HCT116 (cell line): Measurements from ENCODE around the gene DCLRE1C. TPM values are rescaled to one million over a fixed set of nuclear protein-coding genes. Genes with fewer than 3 reads are reported as not detected.

ENCODE experiments used
- ATAC-seq: fragments of 200-7000 bp; cut with Tn5 transposase; 2 replicates; pipeline ENCODE4 v1.9.1; 2020; ENCODE audit warnings: mild to moderate bottlenecking, moderate library complexity
- BruUV-seq: library from RNA; stranded (reverse); fragments of 400-500 nt; replicated peaks from 2 replicates; lab custom pipeline; 2021; lab: Mats Ljungman, UMichigan
- CTCF ChIA-PET: fragments of 300-600 bp; sonication (Branson Sonifier 250); formaldehyde crosslinking; loops from one replicate; lab custom pipeline; 2021; ENCODE audit warnings: antibody characterized with exemption; lab: Charles Lee
- POLR2A ChIA-PET: fragments of 300-600, 350-600 bp; sonication (Branson Sonifier 250); formaldehyde crosslinking; loops from one replicate; lab custom pipeline; 2021; ENCODE audit warnings: antibody characterized with exemption; lab: Charles Lee
- RAD21 ChIA-PET, 2 experiments: fragments of 300-600 bp; sonication (Branson Sonifier 250); formaldehyde crosslinking; loops; one replicate each; lab custom pipeline; 2023; ENCODE audit warnings: low total read pairs in 2 of 2; ENCODE audit not compliant: uncharacterized antibody in 2 of 2, unreplicated experiment in 2 of 2, low non-redundant PET in 1 of 2; lab: Charles Lee
- DNase-seq: peaks from one replicate; pipeline ENCODE4 v3.0.0-alpha.2; 2010; ENCODE audit warnings: low read depth, low spot score
- H2AFZ ChIP-seq: fragments of 200-600 bp; shearing (Covaris generic), sonication (generic); 2 replicates; pipeline ENCODE4 v1.6.1; 2017; ENCODE audit warnings: low read depth, mixed run types, mixed read lengths, antibody characterized with exemption, low read length; ENCODE audit not compliant: poor library complexity, severe bottlenecking
- H3K27ac ChIP-seq: 2 replicates; pipeline ENCODE4 v1.5.1; 2012; ENCODE audit warnings: low read depth, low read length
- H3K27me3 ChIP-seq: fragments of 200-600 bp; sonication (generic); 2 replicates; pipeline ENCODE4 v1.6.1; 2016; ENCODE audit warnings: mixed run types, low read length, mixed read lengths; ENCODE audit not compliant: insufficient read depth
- H3K36me3 ChIP-seq, 2 experiments: fragments of 200-500 bp in 1 of 2; fragments of 200-600 bp in 1 of 2; sonication (Bioruptor generic) in 1 of 2; sonication (generic) in 1 of 2; 2 replicates each; pipeline versions ENCODE4 v1.5.1 to v1.6.1; 2014 to 2016; ENCODE audit warnings: low read length in 2 of 2, inconsistent platforms in 1 of 2, mixed read lengths in 1 of 2, mixed run types in 1 of 2; ENCODE audit not compliant: insufficient read depth in 2 of 2, control insufficient read depth in 1 of 2
- H3K4me1 ChIP-seq, 2 experiments: fragments of 200-600 bp in 1 of 2; sonication (generic) in 1 of 2; 2 replicates each; pipeline versions ENCODE4 v1.5.1 to v1.6.1; 2012 to 2017; ENCODE audit warnings: low read length in 2 of 2, inconsistent platforms in 1 of 2, mild to moderate bottlenecking in 1 of 2, mixed read lengths in 1 of 2, mixed run types in 1 of 2, moderate library complexity in 1 of 2; ENCODE audit not compliant: insufficient read depth in 2 of 2, control insufficient read depth in 1 of 2
- H3K4me2 ChIP-seq: fragments of 200-600 bp; sonication (generic); 2 replicates; pipeline ENCODE4 v1.6.1; 2017; ENCODE audit warnings: mixed run types, low read length, mixed read lengths
- H3K4me3 ChIP-seq, 2 experiments: fragments of 200-600 bp in 1 of 2; sonication (generic) in 1 of 2; replicated peaks in 1 of 2; 2 replicates each; pipeline ENCODE4 v1.5.1; 2011 to 2016; ENCODE audit warnings: low read length in 2 of 2, control low read depth in 1 of 2, low read depth in 1 of 2, mild to moderate bottlenecking in 1 of 2, mixed read lengths in 1 of 2, mixed run types in 1 of 2
- H3K79me2 ChIP-seq: fragments of 200-600 bp; sonication (generic); 2 replicates; pipeline ENCODE4 v1.6.1; 2017; ENCODE audit warnings: mild to moderate bottlenecking, mixed run types, low read length, moderate library complexity, mixed read lengths; ENCODE audit not compliant: insufficient read depth
- H3K9ac ChIP-seq: fragments of 200-600 bp; sonication (generic); 2 replicates; pipeline ENCODE4 v1.6.1; 2016; ENCODE audit warnings: low read length, mixed read lengths
- H3K9me2 ChIP-seq: fragments of 200-600 bp; sonication (generic), shearing (Covaris generic); 2 replicates; pipeline ENCODE4 v1.6.1; 2017; ENCODE audit warnings: mixed run types, mild to moderate bottlenecking, moderate library complexity; ENCODE audit not compliant: insufficient read depth
- H3K9me3 ChIP-seq, 2 experiments: fragments of 200-500 bp in 1 of 2; fragments of 200-600 bp in 1 of 2; sonication (Bioruptor generic) in 1 of 2; sonication (generic) in 1 of 2; 2 replicates each; pipeline ENCODE4 v1.6.1; 2014 to 2017; ENCODE audit warnings: low read length in 2 of 2, mixed read lengths in 2 of 2, inconsistent platforms in 1 of 2, low read depth in 1 of 2, mild to moderate bottlenecking in 1 of 2, mixed run types in 1 of 2, moderate library complexity in 1 of 2; ENCODE audit not compliant: control insufficient read depth in 1 of 2, insufficient read depth in 1 of 2
- H4K20me1 ChIP-seq: fragments of 200-600 bp; sonication (generic), shearing (Covaris generic); 2 replicates; pipeline ENCODE4 v1.6.1; 2017; ENCODE audit warnings: mixed run types, mild to moderate bottlenecking, moderate library complexity; ENCODE audit not compliant: insufficient read depth
- ATF3 ChIP-seq: IDR thresholded peaks from 2 replicates; pipeline ENCODE4 v1.6.1; 2012
- CBX3 ChIP-seq: IDR thresholded peaks from 2 replicates; pipeline ENCODE4 v1.6.1; 2012; ENCODE audit warnings: low read depth
- CEBPB ChIP-seq: IDR thresholded peaks from 2 replicates; pipeline ENCODE4 v1.6.1; 2012; ENCODE audit warnings: low read depth
- ELF1 ChIP-seq: IDR thresholded peaks from 2 replicates; pipeline ENCODE4 v1.6.1; 2012; ENCODE audit warnings: low read depth, borderline replicate concordance
- EZH2 ChIP-seq: fragments of 200-600 bp; sonication (generic); IDR thresholded peaks from 2 replicates; pipeline ENCODE4 v1.6.1; 2017; ENCODE audit warnings: antibody characterized with exemption, mixed run types
- EZH2phosphoT487 ChIP-seq: fragments of 200-600 bp; IDR thresholded peaks from 2 replicates; pipeline ENCODE4 v1.6.1; 2018; ENCODE audit warnings: antibody characterized with exemption, borderline replicate concordance
- FOSL1 ChIP-seq: IDR thresholded peaks from 2 replicates; pipeline ENCODE4 v1.6.1; 2012; ENCODE audit warnings: low read depth
- POLR2AphosphoS5 ChIP-seq: IDR thresholded peaks from 2 replicates; pipeline ENCODE4 v1.6.1; 2011; ENCODE audit warnings: mild to moderate bottlenecking, low read depth, low read length, moderate library complexity
- SIN3A ChIP-seq: IDR thresholded peaks from 2 replicates; pipeline ENCODE4 v1.6.1; 2012; ENCODE audit warnings: low read depth
- SP1 ChIP-seq: IDR thresholded peaks from 2 replicates; pipeline ENCODE4 v1.6.1; 2012; ENCODE audit warnings: low read depth
- SRF ChIP-seq: IDR thresholded peaks from 2 replicates; pipeline ENCODE4 v1.6.1; 2012; ENCODE audit warnings: low read depth
- TCF7L2 ChIP-seq: IDR thresholded peaks from 2 replicates; pipeline ENCODE4 v1.7.0; 2011; ENCODE audit warnings: borderline replicate concordance, inconsistent platforms; ENCODE audit not compliant: insufficient read depth, insufficient read length; ENCODE audit errors: extremely low read depth
- ZBTB33 ChIP-seq: IDR thresholded peaks from 2 replicates; pipeline ENCODE4 v1.6.1; 2011; ENCODE audit warnings: mild to moderate bottlenecking, low read length, moderate library complexity; ENCODE audit not compliant: insufficient replicate concordance; ENCODE audit errors: extremely low read depth
- ZFX ChIP-seq: fragments of 450-650 bp; IDR thresholded peaks from 2 replicates; pipeline ENCODE4 v1.6.1; 2017
- ZNF274 ChIP-seq: fragments of 200-500 bp; sonication (Bioruptor generic); IDR thresholded peaks from 2 replicates; pipeline ENCODE4 v1.6.1; 2014; ENCODE audit warnings: mild to moderate bottlenecking, low read depth, low read length, inconsistent platforms
- intact Hi-C: fragments of 100-400 bp; cut with micrococcal nuclease; formaldehyde crosslinking; loops from 2 replicates; pipeline ENCODE4 v1.10.0; 2022
- total RNA-seq: library from RNA; stranded (reverse); gene quantifications from one replicate; pipeline ENCODE4 v1.2.1, GENCODE V29; 2021; ENCODE audit not compliant: unreplicated experiment
- TF ChIP-seq, protein P1 (sequence below), 3 experiments: fragments of 200-600 bp in 1 of 3; sonication (generic) in 1 of 3; IDR thresholded peaks in 2 of 3; conservative IDR thresholded peaks in 1 of 3; 2 replicates each; pipeline ENCODE4 v1.5.1; 2012 to 2017; ENCODE audit warnings: low read depth in 2 of 3, low read length in 2 of 3, antibody characterized with exemption in 1 of 3, borderline replicate concordance in 1 of 3, control low read depth in 1 of 3, mild to moderate bottlenecking in 1 of 3, mixed read lengths in 1 of 3, mixed run types in 1 of 3, moderate library complexity in 1 of 3; ENCODE audit not compliant: insufficient read depth in 1 of 3

Gene DCLRE1C
- total RNA-seq, 1 experiment from 2014 or later: 14.5 TPM

- POLR2A ChIA-PET: interaction anchor here (1.0 kb wide), 1 partner anchor 10 kb away, joined by 3 read pairs; the partner anchor contains the start of gene MEIG1
- H3K9ac ChIP-seq: no peak overlapping the region
- no peaks in the 10 kb centered on the region for H3K9me3 ChIP-seq
- peaks cover 75% of the 10 kb centered on the region for H3K79me2 ChIP-seq
- no peak overlapping the region for H3K4me2 ChIP-seq
- H3K9me2 ChIP-seq: no peaks in the 10 kb centered on the region
- no TSS peak for BruUV-seq
- no peaks in the 10 kb centered on the region for H4K20me1 ChIP-seq
- H3K36me3 ChIP-seq: peaks cover 15 to 33% of the 10 kb centered on the region in 2 experiments
- H3K4me1 ChIP-seq: peaks cover 4 to 9% of the 10 kb centered on the region in 2 experiments
- no peak overlapping the region for H2AFZ ChIP-seq
- H3K27me3 ChIP-seq: no peaks in the 10 kb centered on the region
- ATAC-seq: no peak
- no peak for TF ChIP-seq EZH2
- no peak for TF ChIP-seq SRF
- TF ChIP-seq SP1: no peak
- TF ChIP-seq POLR2AphosphoS5: no peak
- no peak for TF ChIP-seq ELF1
- TF ChIP-seq FOSL1: no peak
- no peak for TF ChIP-seq EZH2phosphoT487
- no peak for TF ChIP-seq ZNF274
- TF ChIP-seq CBX3: no peak
- TF ChIP-seq ATF3: no peak
- no peak for TF ChIP-seq CEBPB
- no peak for TF ChIP-seq ZFX
- TF ChIP-seq, protein P1, sequence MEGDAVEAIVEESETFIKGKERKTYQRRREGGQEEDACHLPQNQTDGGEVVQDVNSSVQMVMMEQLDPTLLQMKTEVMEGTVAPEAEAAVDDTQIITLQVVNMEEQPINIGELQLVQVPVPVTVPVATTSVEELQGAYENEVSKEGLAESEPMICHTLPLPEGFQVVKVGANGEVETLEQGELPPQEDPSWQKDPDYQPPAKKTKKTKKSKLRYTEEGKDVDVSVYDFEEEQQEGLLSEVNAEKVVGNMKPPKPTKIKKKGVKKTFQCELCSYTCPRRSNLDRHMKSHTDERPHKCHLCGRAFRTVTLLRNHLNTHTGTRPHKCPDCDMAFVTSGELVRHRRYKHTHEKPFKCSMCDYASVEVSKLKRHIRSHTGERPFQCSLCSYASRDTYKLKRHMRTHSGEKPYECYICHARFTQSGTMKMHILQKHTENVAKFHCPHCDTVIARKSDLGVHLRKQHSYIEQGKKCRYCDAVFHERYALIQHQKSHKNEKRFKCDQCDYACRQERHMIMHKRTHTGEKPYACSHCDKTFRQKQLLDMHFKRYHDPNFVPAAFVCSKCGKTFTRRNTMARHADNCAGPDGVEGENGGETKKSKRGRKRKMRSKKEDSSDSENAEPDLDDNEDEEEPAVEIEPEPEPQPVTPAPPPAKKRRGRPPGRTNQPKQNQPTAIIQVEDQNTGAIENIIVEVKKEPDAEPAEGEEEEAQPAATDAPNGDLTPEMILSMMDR (IDR thresholded peaks at IDR 0.05 in 2 of 3, conservative IDR thresholded peaks at IDR 0.05 in 1 of 3; ENCODE audit: borderline replicate concordance in 1 of 3, insufficient read depth in 1 of 3, low read depth in 2 of 3, low read length in 2 of 3): no peak
- TF ChIP-seq ZBTB33: no peak
- no peak for TF ChIP-seq SIN3A
- no peak for TF ChIP-seq TCF7L2
- CTCF ChIA-PET: no interaction called here
- RAD21 ChIA-PET: no interaction called here
- no peak overlapping the region for H3K27ac ChIP-seq
- no peak overlapping the region for H3K4me3 ChIP-seq
- intact Hi-C loops: no loop called here
- DNase-seq: no peak
These were observed 4.6 kb downstream of the DCLRE1C start for GRCh38 chr10:14949291-14949690.
